HL-60 (cell line): Measurements from ENCODE around the gene ARHGEF4.

ENCODE experiments used
- DNase-seq, 2 experiments: peaks; one replicate each; pipeline ENCODE4 v3.0.0-alpha.2; 2010 to 2020; ENCODE audit warnings: low read depth in 1 of 2, low spot score in 1 of 2
- H3K27ac ChIP-seq: fragments of 250-450 bp; sonication (Bioruptor Pico); replicated peaks from 2 replicates; pipeline ENCODE4 v1.5.1; 2020; ENCODE audit warnings: mild to moderate bottlenecking, moderate library complexity
- H3K27me3 ChIP-seq: fragments of 250-450 bp; sonication (Bioruptor Pico); 2 replicates; pipeline ENCODE4 v1.5.1; 2021; ENCODE audit warnings: mild to moderate bottlenecking, moderate library complexity; ENCODE audit not compliant: insufficient read depth, poor library complexity, severe bottlenecking
- H3K4me3 ChIP-seq: replicated peaks from 2 replicates; pipeline ENCODE4 v1.5.1; 2011; ENCODE audit warnings: mild to moderate bottlenecking, control low read depth, low read length; ENCODE audit not compliant: insufficient read depth
- GABPA ChIP-seq: IDR thresholded peaks from 2 replicates; pipeline ENCODE4 v1.6.1; 2012; ENCODE audit warnings: low read depth
- POLR2AphosphoS5 ChIP-seq: IDR thresholded peaks from 2 replicates; pipeline ENCODE4 v1.6.1; 2012; ENCODE audit warnings: low read depth
- SPI1 ChIP-seq: IDR thresholded peaks from 2 replicates; pipeline ENCODE4 v1.6.1; 2012; ENCODE audit warnings: low read depth, mild to moderate bottlenecking, borderline replicate concordance
- TF ChIP-seq, protein P1 (sequence below): IDR thresholded peaks from one replicate; pipeline ENCODE4 v1.5.1; 2011; ENCODE audit warnings: low read length, control low read depth, inconsistent platforms; ENCODE audit not compliant: insufficient read depth
- TF ChIP-seq, protein P2 (sequence below): IDR thresholded peaks from 2 replicates; pipeline ENCODE4 v1.6.1; 2012; ENCODE audit warnings: low read depth; ENCODE audit not compliant: insufficient replicate concordance

The ARHGEF4 gene

DNA sequence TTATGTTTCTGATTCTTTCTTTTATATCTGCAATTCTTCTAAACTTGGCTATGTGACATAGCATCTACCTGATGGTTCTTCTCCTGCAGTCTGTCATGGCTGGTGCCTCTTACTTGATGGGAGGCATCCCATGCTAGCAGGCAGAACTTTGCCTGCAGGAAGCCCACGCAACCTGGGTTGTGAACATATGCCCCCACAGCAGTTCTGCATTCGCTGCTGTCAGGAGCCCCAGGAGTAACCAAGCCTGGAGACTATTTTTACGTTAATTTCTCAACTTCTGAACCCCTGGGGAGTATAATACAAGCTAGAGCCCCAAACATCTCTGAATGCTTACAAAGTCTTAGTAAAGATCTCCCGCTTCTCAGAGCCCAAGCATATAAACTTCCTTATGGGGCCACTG, 244.5 kb downstream of the ARHGEF4 start:
- no peak for DNase-seq
- Histone ChIP-seq H3K27ac (no peak overlapping the region), H3K27me3 (no peaks in the 10 kb centered on the region), H3K4me3 (no peak overlapping the region)
- TF ChIP-seq GABPA (no peak), SPI1 (no peak), POLR2AphosphoS5 (no peak)
- TF ChIP-seq, protein P1, sequence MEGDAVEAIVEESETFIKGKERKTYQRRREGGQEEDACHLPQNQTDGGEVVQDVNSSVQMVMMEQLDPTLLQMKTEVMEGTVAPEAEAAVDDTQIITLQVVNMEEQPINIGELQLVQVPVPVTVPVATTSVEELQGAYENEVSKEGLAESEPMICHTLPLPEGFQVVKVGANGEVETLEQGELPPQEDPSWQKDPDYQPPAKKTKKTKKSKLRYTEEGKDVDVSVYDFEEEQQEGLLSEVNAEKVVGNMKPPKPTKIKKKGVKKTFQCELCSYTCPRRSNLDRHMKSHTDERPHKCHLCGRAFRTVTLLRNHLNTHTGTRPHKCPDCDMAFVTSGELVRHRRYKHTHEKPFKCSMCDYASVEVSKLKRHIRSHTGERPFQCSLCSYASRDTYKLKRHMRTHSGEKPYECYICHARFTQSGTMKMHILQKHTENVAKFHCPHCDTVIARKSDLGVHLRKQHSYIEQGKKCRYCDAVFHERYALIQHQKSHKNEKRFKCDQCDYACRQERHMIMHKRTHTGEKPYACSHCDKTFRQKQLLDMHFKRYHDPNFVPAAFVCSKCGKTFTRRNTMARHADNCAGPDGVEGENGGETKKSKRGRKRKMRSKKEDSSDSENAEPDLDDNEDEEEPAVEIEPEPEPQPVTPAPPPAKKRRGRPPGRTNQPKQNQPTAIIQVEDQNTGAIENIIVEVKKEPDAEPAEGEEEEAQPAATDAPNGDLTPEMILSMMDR, result no peak
- TF ChIP-seq, protein P2, sequence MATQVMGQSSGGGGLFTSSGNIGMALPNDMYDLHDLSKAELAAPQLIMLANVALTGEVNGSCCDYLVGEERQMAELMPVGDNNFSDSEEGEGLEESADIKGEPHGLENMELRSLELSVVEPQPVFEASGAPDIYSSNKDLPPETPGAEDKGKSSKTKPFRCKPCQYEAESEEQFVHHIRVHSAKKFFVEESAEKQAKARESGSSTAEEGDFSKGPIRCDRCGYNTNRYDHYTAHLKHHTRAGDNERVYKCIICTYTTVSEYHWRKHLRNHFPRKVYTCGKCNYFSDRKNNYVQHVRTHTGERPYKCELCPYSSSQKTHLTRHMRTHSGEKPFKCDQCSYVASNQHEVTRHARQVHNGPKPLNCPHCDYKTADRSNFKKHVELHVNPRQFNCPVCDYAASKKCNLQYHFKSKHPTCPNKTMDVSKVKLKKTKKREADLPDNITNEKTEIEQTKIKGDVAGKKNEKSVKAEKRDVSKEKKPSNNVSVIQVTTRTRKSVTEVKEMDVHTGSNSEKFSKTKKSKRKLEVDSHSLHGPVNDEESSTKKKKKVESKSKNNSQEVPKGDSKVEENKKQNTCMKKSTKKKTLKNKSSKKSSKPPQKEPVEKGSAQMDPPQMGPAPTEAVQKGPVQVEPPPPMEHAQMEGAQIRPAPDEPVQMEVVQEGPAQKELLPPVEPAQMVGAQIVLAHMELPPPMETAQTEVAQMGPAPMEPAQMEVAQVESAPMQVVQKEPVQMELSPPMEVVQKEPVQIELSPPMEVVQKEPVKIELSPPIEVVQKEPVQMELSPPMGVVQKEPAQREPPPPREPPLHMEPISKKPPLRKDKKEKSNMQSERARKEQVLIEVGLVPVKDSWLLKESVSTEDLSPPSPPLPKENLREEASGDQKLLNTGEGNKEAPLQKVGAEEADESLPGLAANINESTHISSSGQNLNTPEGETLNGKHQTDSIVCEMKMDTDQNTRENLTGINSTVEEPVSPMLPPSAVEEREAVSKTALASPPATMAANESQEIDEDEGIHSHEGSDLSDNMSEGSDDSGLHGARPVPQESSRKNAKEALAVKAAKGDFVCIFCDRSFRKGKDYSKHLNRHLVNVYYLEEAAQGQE, result no peak

DNA sequence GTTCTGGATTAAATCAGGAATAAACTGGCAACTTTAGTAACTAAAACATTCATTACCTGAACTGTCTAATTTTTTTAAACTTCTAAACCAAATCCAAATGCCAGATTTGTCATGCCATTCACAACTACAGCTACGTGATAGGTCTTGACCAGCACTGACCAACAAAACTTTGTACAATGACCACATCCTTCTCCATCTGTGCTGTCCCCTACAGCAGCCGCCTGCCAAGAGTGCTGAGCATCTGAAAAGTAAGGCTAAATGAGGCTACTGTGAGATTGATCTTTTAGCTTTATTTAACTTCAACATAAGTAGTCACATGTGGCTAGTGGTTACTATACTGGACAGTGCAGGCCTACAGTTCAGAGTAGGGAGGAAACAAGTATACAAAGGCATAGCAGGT, 248.9 kb downstream of the ARHGEF4 start:
- TF ChIP-seq, protein P1, result no peak
- no peak for TF ChIP-seq POLR2AphosphoS5
- TF ChIP-seq, protein P2, result no peak
- TF ChIP-seq GABPA, result no peak
- TF ChIP-seq SPI1, result no peak

DNA sequence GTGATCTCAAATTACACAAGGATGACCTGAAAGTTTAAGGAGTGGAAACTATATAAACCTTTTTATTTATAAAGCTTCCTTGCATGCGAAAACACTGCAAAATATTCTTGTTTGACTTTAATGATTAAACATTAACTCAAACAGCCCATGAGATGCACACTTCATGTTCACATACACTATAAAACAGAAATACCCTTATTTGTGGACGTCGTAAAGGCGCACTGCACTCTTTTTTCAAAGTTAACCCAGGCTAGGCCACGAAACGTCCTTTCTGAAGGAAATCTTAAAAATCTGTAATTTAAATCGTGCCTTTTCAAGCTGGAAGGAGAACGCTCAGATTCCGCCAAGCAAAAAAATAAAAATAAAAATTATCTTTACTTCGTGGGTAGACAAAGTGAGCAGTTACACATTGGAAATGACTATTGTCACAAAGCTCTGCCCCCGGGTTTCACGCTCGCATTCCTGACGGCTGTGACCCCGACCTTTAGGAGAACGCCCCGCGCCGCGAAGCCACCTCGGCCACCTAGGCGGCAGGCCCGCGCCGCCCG, 255.8 kb downstream of the ARHGEF4 start:
- H3K4me3 ChIP-seq, result peak overlapping the region; percentile 75
- DNase-seq, result no peak
- no peaks in the 10 kb centered on the region for H3K27me3 ChIP-seq
- TF ChIP-seq, protein P2, result no peak
- no peak for TF ChIP-seq POLR2AphosphoS5
- no peak for TF ChIP-seq GABPA
- TF ChIP-seq, protein P1, result no peak
- no peak for TF ChIP-seq SPI1
- H3K27ac ChIP-seq, result peak overlapping the region; percentile 67

More for the DNA sequence above, 248.9 kb downstream of the ARHGEF4 start:
- H3K27me3 ChIP-seq, result no peaks in the 10 kb centered on the region
- H3K27ac ChIP-seq, result no peak overlapping the region
- DNase-seq, result no peak
- H3K4me3 ChIP-seq, result no peak overlapping the region
